Stomach (tissue), 4 donors: ENCODE measurements around the gene VSIG10L.

Source experiments
- CTCF ChIP-seq, 7 experiments: fragments of 450-650 bp in 4 of 7; fragments of 200-600 bp in 3 of 7; sonication (generic) in 3 of 7; IDR thresholded peaks; one replicate each; pipeline ENCODE4 v1.5.1; 2016 to 2019; ENCODE audit warnings: antibody characterized with exemption in 7 of 7, control low read depth in 2 of 7, mild to moderate bottlenecking in 1 of 7
- POLR2A ChIP-seq, 4 donors: fragments of 450-650 bp; IDR thresholded peaks; one replicate each; pipeline ENCODE4 v1.6.1; 2016; ENCODE audit warnings: antibody characterized with exemption in 4 of 4, control low read depth in 2 of 4, mild to moderate bottlenecking in 1 of 4, moderate library complexity in 1 of 4
- POLR2AphosphoS5 ChIP-seq, 3 donors: sonication (generic); formaldehyde crosslinking; IDR thresholded peaks; one replicate each; pipeline ENCODE4 v1.6.1; 2016; ENCODE audit warnings: antibody characterized with exemption in 3 of 3

GRCh38 chr19:51301266-51301665, 40.7 kb downstream of the VSIG10L start:
- no peak for TF ChIP-seq CTCF (IDR thresholded peaks at IDR 0.05)
- no peak for TF ChIP-seq POLR2A (IDR thresholded peaks at IDR 0.05)
- no peak for TF ChIP-seq POLR2AphosphoS5 (IDR thresholded peaks at IDR 0.05)
